Measurements from ENCODE around the gene BRME1.

Gene BRME1

GRCh38 chr19:13880059-13881043 lies 25.6 kb downstream of the BRME1 start (continued):
- TF ChIP-seq ZNF510 (tag by site-specific recombination; IDR thresholded peaks at IDR 0.05; ENCODE audit: insufficient replicate concordance) (no peak), KLF8 (tag by site-specific recombination; IDR thresholded peaks at IDR 0.05) (peak; percentile 85), ZEB2 (tag by site-specific recombination; IDR thresholded peaks at IDR 0.05) (peak; percentile 94), ZNF521 (tag by site-specific recombination; IDR thresholded peaks at IDR 0.05) (no peak), ZNF701 (tag by site-specific recombination; IDR thresholded peaks at IDR 0.05) (no peak), HOXD13 (CRISPR knock-in tag; IDR thresholded peaks at IDR 0.05; ENCODE audit: borderline replicate concordance) (no peak), ZNF623 (tag by site-specific recombination; IDR thresholded peaks at IDR 0.05) (peak; percentile 7; the same call in 1 of the 2 replicates), ZBTB7A (tag by site-specific recombination; IDR thresholded peaks at IDR 0.05; ENCODE audit: low read depth) (peak; percentile 89), ZNF621 (tag by site-specific recombination; IDR thresholded peaks at IDR 0.05) (no peak), ZNF266 (tag by site-specific recombination; IDR thresholded peaks at IDR 0.05; ENCODE audit: low read depth) (no peak), ZNF677 (tag by site-specific recombination; IDR thresholded peaks at IDR 0.05) (no peak), ZNF76 (tag by site-specific recombination; IDR thresholded peaks at IDR 0.05; ENCODE audit: borderline replicate concordance, low read depth) (peak; percentile 53; the same call in 1 of the 2 replicates), ZNF18 (tag by site-specific recombination; IDR thresholded peaks at IDR 0.05) (no peak), RBAK (tag by site-specific recombination; IDR thresholded peaks at IDR 0.05) (no peak), ZNF626 (tag by site-specific recombination; IDR thresholded peaks at IDR 0.05) (no peak), ZNF530 (tag by site-specific recombination; IDR thresholded peaks at IDR 0.05; ENCODE audit: low read depth) (no peak), REST (tag by site-specific recombination; IDR thresholded peaks at IDR 0.05) (no peak), ZNF558 (tag by site-specific recombination; IDR thresholded peaks at IDR 0.05) (0 out of 2 replicates have a peak, but pooled peaks have one; percentile 38), ZNF354C (tag by site-specific recombination; IDR thresholded peaks at IDR 0.05; ENCODE audit: borderline replicate concordance, low read depth) (no peak), ZNF660 (tag by site-specific recombination; IDR thresholded peaks at IDR 0.05) (peak; percentile 96)
- TF ChIP-seq, protein P1, sequence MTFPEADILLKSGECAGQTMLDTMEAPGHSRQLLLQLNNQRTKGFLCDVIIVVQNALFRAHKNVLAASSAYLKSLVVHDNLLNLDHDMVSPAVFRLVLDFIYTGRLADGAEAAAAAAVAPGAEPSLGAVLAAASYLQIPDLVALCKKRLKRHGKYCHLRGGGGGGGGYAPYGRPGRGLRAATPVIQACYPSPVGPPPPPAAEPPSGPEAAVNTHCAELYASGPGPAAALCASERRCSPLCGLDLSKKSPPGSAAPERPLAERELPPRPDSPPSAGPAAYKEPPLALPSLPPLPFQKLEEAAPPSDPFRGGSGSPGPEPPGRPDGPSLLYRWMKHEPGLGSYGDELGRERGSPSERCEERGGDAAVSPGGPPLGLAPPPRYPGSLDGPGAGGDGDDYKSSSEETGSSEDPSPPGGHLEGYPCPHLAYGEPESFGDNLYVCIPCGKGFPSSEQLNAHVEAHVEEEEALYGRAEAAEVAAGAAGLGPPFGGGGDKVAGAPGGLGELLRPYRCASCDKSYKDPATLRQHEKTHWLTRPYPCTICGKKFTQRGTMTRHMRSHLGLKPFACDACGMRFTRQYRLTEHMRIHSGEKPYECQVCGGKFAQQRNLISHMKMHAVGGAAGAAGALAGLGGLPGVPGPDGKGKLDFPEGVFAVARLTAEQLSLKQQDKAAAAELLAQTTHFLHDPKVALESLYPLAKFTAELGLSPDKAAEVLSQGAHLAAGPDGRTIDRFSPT (tag by site-specific recombination; IDR thresholded peaks at IDR 0.05) = peak; percentile 96
- TF ChIP-seq, protein P2, sequence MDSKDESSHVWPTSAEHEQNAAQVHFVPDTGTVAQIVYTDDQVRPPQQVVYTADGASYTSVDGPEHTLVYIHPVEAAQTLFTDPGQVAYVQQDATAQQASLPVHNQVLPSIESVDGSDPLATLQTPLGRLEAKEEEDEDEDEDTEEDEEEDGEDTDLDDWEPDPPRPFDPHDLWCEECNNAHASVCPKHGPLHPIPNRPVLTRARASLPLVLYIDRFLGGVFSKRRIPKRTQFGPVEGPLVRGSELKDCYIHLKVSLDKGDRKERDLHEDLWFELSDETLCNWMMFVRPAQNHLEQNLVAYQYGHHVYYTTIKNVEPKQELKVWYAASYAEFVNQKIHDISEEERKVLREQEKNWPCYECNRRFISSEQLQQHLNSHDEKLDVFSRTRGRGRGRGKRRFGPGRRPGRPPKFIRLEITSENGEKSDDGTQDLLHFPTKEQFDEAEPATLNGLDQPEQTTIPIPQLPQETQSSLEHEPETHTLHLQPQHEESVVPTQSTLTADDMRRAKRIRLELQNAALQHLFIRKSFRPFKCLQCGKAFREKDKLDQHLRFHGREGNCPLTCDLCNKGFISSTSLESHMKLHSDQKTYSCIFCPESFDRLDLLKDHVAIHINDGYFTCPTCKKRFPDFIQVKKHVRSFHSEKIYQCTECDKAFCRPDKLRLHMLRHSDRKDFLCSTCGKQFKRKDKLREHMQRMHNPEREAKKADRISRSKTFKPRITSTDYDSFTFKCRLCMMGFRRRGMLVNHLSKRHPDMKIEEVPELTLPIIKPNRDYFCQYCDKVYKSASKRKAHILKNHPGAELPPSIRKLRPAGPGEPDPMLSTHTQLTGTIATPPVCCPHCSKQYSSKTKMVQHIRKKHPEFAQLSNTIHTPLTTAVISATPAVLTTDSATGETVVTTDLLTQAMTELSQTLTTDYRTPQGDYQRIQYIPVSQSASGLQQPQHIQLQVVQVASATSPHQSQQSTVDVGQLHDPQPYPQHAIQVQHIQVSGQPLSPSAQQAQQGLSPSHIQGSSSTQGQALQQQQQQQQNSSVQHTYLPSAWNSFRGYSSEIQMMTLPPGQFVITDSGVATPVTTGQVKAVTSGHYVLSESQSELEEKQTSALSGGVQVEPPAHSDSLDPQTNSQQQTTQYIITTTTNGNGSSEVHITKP (tag by site-specific recombination; IDR thresholded peaks at IDR 0.05) = peak; percentile 29
- TF ChIP-seq, protein P3, sequence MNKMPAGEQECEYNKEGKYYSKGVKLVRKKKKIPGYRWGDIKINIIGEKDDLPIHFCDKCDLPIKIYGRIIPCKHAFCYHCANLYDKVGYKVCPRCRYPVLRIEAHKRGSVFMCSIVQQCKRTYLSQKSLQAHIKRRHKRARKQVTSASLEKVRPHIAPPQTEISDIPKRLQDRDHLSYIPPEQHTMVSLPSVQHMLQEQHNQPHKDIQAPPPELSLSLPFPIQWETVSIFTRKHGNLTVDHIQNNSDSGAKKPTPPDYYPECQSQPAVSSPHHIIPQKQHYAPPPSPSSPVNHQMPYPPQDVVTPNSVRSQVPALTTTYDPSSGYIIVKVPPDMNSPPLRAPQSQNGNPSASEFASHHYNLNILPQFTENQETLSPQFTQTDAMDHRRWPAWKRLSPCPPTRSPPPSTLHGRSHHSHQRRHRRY (tag by site-specific recombination; IDR thresholded peaks at IDR 0.05) = no peak

All from HEK293 (cell line).